ENCODE measurements around the gene KYNU. TPM values are rescaled to one million over a fixed set of nuclear protein-coding genes. Genes with fewer than 3 reads are reported as not detected.
"Not testable (repeated sequence)": the region's sequence is repeated elsewhere in the genome, so short reads cannot be mapped to it uniquely, and the experiment has no call there.

The KYNU gene
- total RNA-seq, 1 donor from 2014 or later = 1.3 TPM

- no peak for DNase-seq (ENCODE audit: low read depth)
- no peak overlapping the region for H3K4me3 ChIP-seq (ENCODE audit: low read depth, low read length)
- no peak for TF ChIP-seq CTCF (conservative IDR thresholded peaks at IDR 0.05; ENCODE audit: low read depth, low read length)
Observed at GRCh38 chr2:142863485-142863961, 13.9 kb upstream of the KYNU start.

- not testable (repeated sequence) for DNase-seq (ENCODE audit: low read depth); H3K4me3 ChIP-seq (ENCODE audit: low read depth, low read length)
Observed at GRCh38 chr2:142864605-142865004, 12.9 kb upstream of the KYNU start.

GRCh38 chr2:142865924-142866323 lies 11.5 kb upstream of the KYNU start:
- DNase-seq (ENCODE audit: low read depth) = no peak
- no peak for TF ChIP-seq CTCF (conservative IDR thresholded peaks at IDR 0.05; ENCODE audit: low read depth, low read length)
- H3K4me3 ChIP-seq (ENCODE audit: low read depth, low read length) = no peak overlapping the region

GRCh38 chr2:142866426-142866825 lies 11.0 kb upstream of the KYNU start:
- no peak overlapping the region for H3K4me3 ChIP-seq (ENCODE audit: low read depth, low read length)
- no peak for DNase-seq (ENCODE audit: low read depth)
- TF ChIP-seq CTCF (conservative IDR thresholded peaks at IDR 0.05; ENCODE audit: low read depth, low read length) = no peak

GRCh38 chr2:142867136-142867535 lies 10.3 kb upstream of the KYNU start:
- no peak for DNase-seq (ENCODE audit: low read depth)
- H3K4me3 ChIP-seq (ENCODE audit: low read depth, low read length) = no peak overlapping the region
- TF ChIP-seq CTCF (conservative IDR thresholded peaks at IDR 0.05; ENCODE audit: low read depth, low read length) = no peak

- TF ChIP-seq CTCF (conservative IDR thresholded peaks at IDR 0.05; ENCODE audit: low read depth, low read length) = no peak
- H3K4me3 ChIP-seq (ENCODE audit: low read depth, low read length) = peak overlapping the region; percentile 16
- no peak for DNase-seq (ENCODE audit: low read depth)
Observed at GRCh38 chr2:142868229-142868762, 9.2 kb upstream of the KYNU start.

- not testable (repeated sequence) for H3K4me3 ChIP-seq (ENCODE audit: low read depth, low read length); DNase-seq (ENCODE audit: low read depth)
Observed at GRCh38 chr2:142869065-142869460, 8.4 kb upstream of the KYNU start.

GRCh38 chr2:142869461-142870106 lies 7.9 kb upstream of the KYNU start:
- DNase-seq (ENCODE audit: low read depth) = no peak
- TF ChIP-seq CTCF (conservative IDR thresholded peaks at IDR 0.05; ENCODE audit: low read depth, low read length) = no peak
- no peak overlapping the region for H3K4me3 ChIP-seq (ENCODE audit: low read depth, low read length)

All from epithelial cell of proximal tubule (primary cell).